H1 (cell line): ENCODE data around the gene CDC42EP5.

Experiments
- ASH2L ChIP-seq: fragments of 200-600, 300-600 bp; sonication (generic); IDR thresholded peaks from one replicate; pipeline ENCODE4 v1.7.1; 2017; ENCODE audit warnings: low read length
- CTCF ChIP-seq, 3 experiments: IDR thresholded peaks; 1 replicate in 2 of 3; 2 replicates in 1 of 3; pipeline versions ENCODE4 v1.5.1 to v1.6.1; 2011; ENCODE audit warnings: low read length in 3 of 3, mild to moderate bottlenecking in 3 of 3, inconsistent platforms in 2 of 3, low read depth in 1 of 3, moderate library complexity in 1 of 3; ENCODE audit not compliant: insufficient read depth in 1 of 3; ENCODE audit errors: control extremely low read depth in 1 of 3
- EZH2 ChIP-seq: fragments of 200-600 bp; sonication (generic); IDR thresholded peaks from 2 replicates; pipeline ENCODE4 v1.7.1; 2012; ENCODE audit warnings: low read depth, mild to moderate bottlenecking, moderate library complexity, low read length, inconsistent platforms; ENCODE audit not compliant: severe bottlenecking
- HDAC2 ChIP-seq, 2 experiments: fragments of 300-600 bp in 1 of 2; sonication (generic) in 1 of 2; IDR thresholded peaks; 2 replicates each; pipeline ENCODE4 v1.6.1; 2011 to 2012; ENCODE audit warnings: low read depth in 2 of 2, low read length in 2 of 2, mild to moderate bottlenecking in 2 of 2, moderate library complexity in 2 of 2, borderline replicate concordance in 1 of 2, inconsistent platforms in 1 of 2
- JUND ChIP-seq: IDR thresholded peaks from 2 replicates; pipeline ENCODE4 v1.6.1; 2011; ENCODE audit warnings: mild to moderate bottlenecking, improper control_type of control experiment, low read length
- NRF1 ChIP-seq: IDR thresholded peaks from 2 replicates; pipeline ENCODE4 v1.6.1; 2011; ENCODE audit warnings: mild to moderate bottlenecking, low read depth, low read length, improper control_type of control experiment
- POLR2A ChIP-seq, 2 experiments: IDR thresholded peaks; 1 replicate in 1 of 2; 2 replicates in 1 of 2; pipeline ENCODE4 v1.6.1; 2011; ENCODE audit warnings: low read depth in 2 of 2, low read length in 2 of 2, mild to moderate bottlenecking in 2 of 2; ENCODE audit errors: control extremely low read depth in 1 of 2
- POLR2AphosphoS5 ChIP-seq: IDR thresholded peaks from 2 replicates; pipeline ENCODE4 v1.6.1; 2011; ENCODE audit warnings: low read depth, low read length
- RAD21 ChIP-seq, 2 experiments: IDR thresholded peaks in 1 of 2; conservative IDR thresholded peaks in 1 of 2; 2 replicates each; pipeline ENCODE4 v1.6.1; 2011; ENCODE audit warnings: low read depth in 2 of 2, low read length in 2 of 2, improper control_type of control experiment in 1 of 2, inconsistent platforms in 1 of 2, mild to moderate bottlenecking in 1 of 2, moderate library complexity in 1 of 2
- SP1 ChIP-seq: IDR thresholded peaks from 2 replicates; pipeline ENCODE4 v1.6.1; 2011; ENCODE audit warnings: low read depth, low read length
- TAF1 ChIP-seq: IDR thresholded peaks from 2 replicates; pipeline ENCODE4 v1.6.1; 2011; ENCODE audit warnings: mild to moderate bottlenecking, low read depth, low read length
- TEAD4 ChIP-seq: IDR thresholded peaks from 2 replicates; pipeline ENCODE4 v1.6.1; 2012; ENCODE audit warnings: low read depth, low read length, inconsistent platforms, mixed read lengths
- YY1 ChIP-seq: IDR thresholded peaks from 2 replicates; pipeline ENCODE4 v1.6.1; 2011; ENCODE audit warnings: low read depth, mild to moderate bottlenecking, low read length
- ZNF274 ChIP-seq: IDR thresholded peaks from 2 replicates; pipeline ENCODE4 v1.7.0; 2012; ENCODE audit warnings: low read length, borderline replicate concordance; ENCODE audit errors: extremely low read depth

GRCh38 chr19:54416695-54417491 is 56.2 kb downstream of the CDC42EP5 start:
- TF ChIP-seq EZH2 = no peak
- TF ChIP-seq HDAC2 (IDR thresholded peaks at IDR 0.05; ENCODE audit: borderline replicate concordance in 1 of 2, low read depth in 2 of 2, low read length in 2 of 2) = no peak
- TF ChIP-seq TAF1 = no peak
- TF ChIP-seq NRF1 = no peak
- no peak for TF ChIP-seq CTCF (IDR thresholded peaks at IDR 0.05; ENCODE audit: control extremely low read depth in 1 of 3, insufficient read depth in 1 of 3, low read depth in 1 of 3, low read length in 3 of 3)
- no peak for TF ChIP-seq RAD21 (IDR thresholded peaks at IDR 0.05 in 1 of 2, conservative IDR thresholded peaks at IDR 0.05 in 1 of 2; ENCODE audit: low read depth in 2 of 2, low read length in 2 of 2)
- no peak for TF ChIP-seq SP1
- no peak for TF ChIP-seq JUND
- TF ChIP-seq ZNF274 = no peak
- no peak for TF ChIP-seq ASH2L
- TF ChIP-seq YY1 = no peak
- no peak for TF ChIP-seq POLR2A (IDR thresholded peaks at IDR 0.05; ENCODE audit: control extremely low read depth in 1 of 2, low read depth in 2 of 2, low read length in 2 of 2)
- no peak for TF ChIP-seq TEAD4
- no peak for TF ChIP-seq POLR2AphosphoS5
